Measurements from ENCODE around the gene KANK2. TPM values are rescaled to one million over a fixed set of nuclear protein-coding genes. Genes with fewer than 3 reads are reported as not detected.

The KANK2 gene
- total and polyA plus RNA-seq, 2 of the 8 experiments (the other 6 are each of a cell fraction or from before 2014, with no cell fraction given) = 25.2 to 42.3 TPM

DNA sequence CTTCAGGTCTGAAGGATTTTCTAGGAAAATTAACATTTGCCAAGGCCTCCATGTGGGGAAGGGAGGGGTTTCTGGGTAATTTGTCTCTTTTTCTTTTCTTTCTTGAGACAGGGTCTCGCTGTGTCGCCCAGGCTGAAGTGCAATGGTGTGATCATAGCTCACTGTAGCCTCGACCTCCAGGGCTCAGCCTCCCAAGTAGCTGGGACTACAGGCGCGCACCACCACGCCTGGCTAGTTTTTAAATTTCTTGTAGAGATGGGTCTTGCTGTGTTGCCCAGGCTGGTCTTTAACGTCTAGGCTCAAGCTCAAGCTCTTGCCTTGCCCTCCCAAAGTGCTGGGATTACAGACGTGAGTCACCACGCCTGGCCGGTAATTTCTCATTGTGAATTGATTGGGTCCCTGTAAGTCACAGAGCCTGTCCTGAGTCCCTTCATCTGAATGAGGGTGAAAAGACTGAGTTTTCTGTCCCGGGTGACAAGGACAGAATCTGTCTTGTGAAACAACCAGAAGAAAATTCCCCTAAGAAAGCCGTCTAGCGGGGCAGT, 31.8 kb downstream of the KANK2 start:
- Histone ChIP-seq H2BK20ac (ENCODE audit: low read length) (no peak overlapping the region), H4K91ac (replicated peaks; ENCODE audit: insufficient read length, low read length) (no peak overlapping the region), H4K8ac (ENCODE audit: extremely low read depth, insufficient read depth, low read length) (no peak overlapping the region), H2AFZ (ENCODE audit: low read length) (no peak overlapping the region), H3K27me3 (replicated peaks in 1 of 4; ENCODE audit: control insufficient read depth in 3 of 4, extremely low read depth in 1 of 4, insufficient read depth in 3 of 4, low read length in 3 of 4) (no peaks in the 10 kb centered on the region), H3K9ac (replicated peaks in 1 of 4; ENCODE audit: extremely low read depth in 1 of 4, low read depth in 3 of 4, low read length in 3 of 4) (no peak overlapping the region), H2AK5ac (ENCODE audit: low read depth, low read length) (no peak overlapping the region), H3K27ac (ENCODE audit: low read depth, low read length) (no peak overlapping the region), H3K4me3 (ENCODE audit: extremely low read depth in 1 of 4, insufficient read depth in 2 of 4, low read depth in 3 of 4, low read length in 4 of 4) (no peak overlapping the region), H3K56ac (replicated peaks; ENCODE audit: insufficient read length, low read depth, low read length) (no peak overlapping the region), H3K4me2 (ENCODE audit: insufficient read depth in 1 of 2, low read depth in 2 of 2, low read length in 2 of 2) (no peak overlapping the region), H4K5ac (ENCODE audit: insufficient read length, low read depth, low read length) (no peak overlapping the region), H3K79me2 (ENCODE audit: control insufficient read depth in 1 of 2, insufficient read depth in 2 of 2, low read length in 2 of 2) (no peaks in the 10 kb centered on the region), H3K4ac (replicated peaks; ENCODE audit: insufficient read length, low read depth, low read length) (no peak overlapping the region), H3K9me3 (ENCODE audit: insufficient read depth in 2 of 2, low read depth in 1 of 2, low read length in 1 of 2) (no peaks in the 10 kb centered on the region), H2BK5ac (ENCODE audit: low read depth, low read length) (no peak overlapping the region), H3K4me1 (replicated peaks in 1 of 4; ENCODE audit: control insufficient read depth in 3 of 4, insufficient read depth in 4 of 4, low read length in 3 of 4) (no peaks in the 10 kb centered on the region), H3K23ac (ENCODE audit: insufficient read length) (no peak overlapping the region), H4K20me1 (replicated peaks in 1 of 2; ENCODE audit: control insufficient read depth in 1 of 2, insufficient read depth in 2 of 2, low read length in 2 of 2) (peaks cover 0 to 3% of the 10 kb centered on the region in 2 experiments), H2BK15ac (ENCODE audit: low read length) (no peak overlapping the region), H2BK120ac (replicated peaks; ENCODE audit: low read depth, low read length) (no peak overlapping the region), H3K23me2 (ENCODE audit: low read depth, low read length) (no peaks in the 10 kb centered on the region), H3K36me3 (ENCODE audit: control insufficient read depth in 2 of 4, insufficient read depth in 4 of 4, low read length in 3 of 4) (peaks cover 0 to 10% (median 8%) of the 10 kb centered on the region in 4 experiments; a peak in 7 of 8 replicates), H3K14ac (ENCODE audit: insufficient read length) (no peak overlapping the region), H3K79me1 (ENCODE audit: low read depth, low read length) (no peaks in the 10 kb centered on the region), H2BK12ac (ENCODE audit: low read depth, low read length) (no peak overlapping the region), H3K18ac (ENCODE audit: extremely low read depth, low read length) (no peak overlapping the region)
- ChIA-PET POLR2A (ENCODE audit: partially characterized antibody) (interaction anchor here (1.3 kb wide), 1 partner anchor 39 kb away, joined by 4 read pairs; no protein-coding TSS in a partner anchor), CTCF (ENCODE audit: partially characterized antibody) (interaction anchor here (1.0 to 1.4 kb wide), 3 partner anchors 9 to 41 kb away, joined by 3 to 5 read pairs (median 4); partner anchors contain the start of gene SPC24)
- no peak for DNase-seq (ENCODE audit: low read depth in 1 of 2, low spot score in 2 of 2)
- no peak for FAIRE-seq
- WGBS, 2 experiments (ENCODE audit: extremely low coverage in 1 of 2, insufficient coverage in 1 of 2, insufficient read length in 1 of 2, insufficient replicate concordance in 2 of 2, low coverage in 1 of 2, low lambda C conversion rate in 2 of 2, missing lambda C conversion rate in 1 of 2) = 92% methylated on average over 13 of the region's 13 CpGs; no CpG with 5 or more reads in 1 of the 2 experiments
- TF ChIP-seq BRCA1 (IDR thresholded peaks at IDR 0.05; ENCODE audit: low read depth, low read length) = no peak
- TF ChIP-seq NANOG (IDR thresholded peaks at IDR 0.05; ENCODE audit: insufficient read depth, low read depth, low read length, poor library complexity, severe bottlenecking) = no peak
- TF ChIP-seq HDAC6 (IDR thresholded peaks at IDR 0.05; ENCODE audit: low read depth, low read length) = no peak
- no peak for TF ChIP-seq CTBP2 (IDR thresholded peaks at IDR 0.05; ENCODE audit: borderline replicate concordance, insufficient read depth, insufficient read length, low read length)
- no peak for TF ChIP-seq PHF8 (conservative IDR thresholded peaks at IDR 0.05; ENCODE audit: low read depth, low read length)

Data from H1 (cell line).